Testis (tissue), 3 donors: ENCODE data around the gene PEF1. TPM values are rescaled to one million over a fixed set of nuclear protein-coding genes. Genes with fewer than 3 reads are reported as not detected.

Experiments
- DNase-seq: peaks from one replicate; pipeline ENCODE4 v3.0.0-alpha.2; 2019
- H3K27ac ChIP-seq, 2 donors: fragments of 200-600 bp; sonication (generic); one replicate each; pipeline ENCODE4 v1.5.1; 2019
- H3K27me3 ChIP-seq: fragments of 200-600 bp; sonication (generic); one replicate; pipeline ENCODE4 v1.5.1; 2019
- H3K36me3 ChIP-seq: fragments of 200-600 bp; sonication (generic); one replicate; pipeline ENCODE4 v1.5.1; 2017; ENCODE audit warnings: low read depth; ENCODE audit errors: missing control alignments
- H3K4me1 ChIP-seq: fragments of 200-600 bp; sonication (generic); one replicate; pipeline ENCODE4 v1.5.1; 2019
- H3K4me3 ChIP-seq, 2 donors: fragments of 200-600 bp; sonication (generic); one replicate each; pipeline ENCODE4 v1.5.1; 2017 to 2019
- H3K9me3 ChIP-seq: fragments of 200-600 bp; sonication (generic); one replicate; pipeline ENCODE4 v1.5.1; 2017
- POLR2A ChIP-seq: fragments of 450-650 bp; IDR thresholded peaks from one replicate; pipeline ENCODE4 v1.6.1; 2017; ENCODE audit warnings: antibody characterized with exemption, mild to moderate bottlenecking, moderate library complexity
- WGBS, 2 donors: methylation state at CpG; one replicate each; pipeline ENCODE4 v1.1.5; 2018; 5-methylcytosine and 5-hydroxymethylcytosine counted together
- intact Hi-C: fragments of 100-400 bp; cut with DNase I; formaldehyde crosslinking; loops from one replicate; pipeline ENCODE4 v1.15.1; 2023; ENCODE audit warnings: low total_unique reads
- polyA plus RNA-seq: library from polyadenylated mRNA; stranded (reverse); fragments of 350-450 nt; fragmentation: Illumina TruSeq; extraction: RNeasy Lipid Tissue Mini Kit (QIAGEN cat#74804); gene quantifications from one replicate; pipeline ENCODE4 v1.2.3, GENCODE V29; 2014; ENCODE audit warnings: low read depth, low replicate concordance; ENCODE audit not compliant: insufficient read depth
- total RNA-seq, 2 donors: library from RNA; depleted of rRNA; stranded (reverse); fragments of >200 nt; gene quantifications; one replicate each; pipeline ENCODE4 v1.2.3, GENCODE V29; 2016
- TF ChIP-seq, protein P1 (sequence below), 3 experiments: fragments of 450-650 bp in 2 of 3; fragments of 200-600 bp in 1 of 3; sonication (generic) in 1 of 3; IDR thresholded peaks; one replicate each; pipeline ENCODE4 v1.5.1; 2016 to 2019; ENCODE audit warnings: antibody characterized with exemption in 3 of 3, mild to moderate bottlenecking in 2 of 3, moderate library complexity in 1 of 3

Gene PEF1
- total and polyA plus RNA-seq, 3 donors from 2014 or later = 73.5 to 124 (median 81.4) TPM

DNA sequence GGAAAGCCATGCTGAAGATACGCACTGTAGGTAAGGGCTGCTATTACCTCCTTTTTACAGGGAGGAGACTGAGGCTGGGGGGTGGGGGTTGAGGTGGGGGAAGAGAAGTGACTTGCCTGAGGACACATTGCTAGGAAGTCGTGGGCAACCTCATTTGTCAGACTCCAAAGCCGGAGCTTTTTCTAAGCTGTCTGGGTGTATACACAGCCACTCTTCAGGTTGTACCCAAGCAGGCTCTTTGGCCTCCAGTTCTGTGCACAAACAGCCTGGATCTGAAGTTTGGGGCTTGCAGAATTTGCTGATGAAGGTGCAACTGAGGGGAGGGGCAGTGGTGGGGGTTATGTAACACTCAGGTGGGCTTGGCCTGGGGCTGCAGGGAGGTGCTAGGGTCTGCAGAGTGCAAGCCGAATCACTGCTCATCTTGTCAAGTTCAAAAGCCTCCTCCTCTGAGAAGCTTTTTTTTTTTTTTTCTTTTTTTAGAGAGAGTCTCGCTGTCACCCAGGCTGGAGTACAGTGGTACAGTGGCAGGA, 51.5 kb downstream of the PEF1 start:
- TF ChIP-seq POLR2A = no peak
- TF ChIP-seq, protein P1, sequence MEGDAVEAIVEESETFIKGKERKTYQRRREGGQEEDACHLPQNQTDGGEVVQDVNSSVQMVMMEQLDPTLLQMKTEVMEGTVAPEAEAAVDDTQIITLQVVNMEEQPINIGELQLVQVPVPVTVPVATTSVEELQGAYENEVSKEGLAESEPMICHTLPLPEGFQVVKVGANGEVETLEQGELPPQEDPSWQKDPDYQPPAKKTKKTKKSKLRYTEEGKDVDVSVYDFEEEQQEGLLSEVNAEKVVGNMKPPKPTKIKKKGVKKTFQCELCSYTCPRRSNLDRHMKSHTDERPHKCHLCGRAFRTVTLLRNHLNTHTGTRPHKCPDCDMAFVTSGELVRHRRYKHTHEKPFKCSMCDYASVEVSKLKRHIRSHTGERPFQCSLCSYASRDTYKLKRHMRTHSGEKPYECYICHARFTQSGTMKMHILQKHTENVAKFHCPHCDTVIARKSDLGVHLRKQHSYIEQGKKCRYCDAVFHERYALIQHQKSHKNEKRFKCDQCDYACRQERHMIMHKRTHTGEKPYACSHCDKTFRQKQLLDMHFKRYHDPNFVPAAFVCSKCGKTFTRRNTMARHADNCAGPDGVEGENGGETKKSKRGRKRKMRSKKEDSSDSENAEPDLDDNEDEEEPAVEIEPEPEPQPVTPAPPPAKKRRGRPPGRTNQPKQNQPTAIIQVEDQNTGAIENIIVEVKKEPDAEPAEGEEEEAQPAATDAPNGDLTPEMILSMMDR (IDR thresholded peaks at IDR 0.05) = no peak
- no peak for DNase-seq
- Histone ChIP-seq H3K4me3 (no peak overlapping the region), H3K36me3 (no peaks in the 10 kb centered on the region), H3K9me3 (no peaks in the 10 kb centered on the region), H3K27me3 (no peaks in the 10 kb centered on the region), H3K4me1 (peaks cover 9% of the 10 kb centered on the region), H3K27ac (no peak overlapping the region)
- intact Hi-C loops = no loop called here
- 89 to 93% methylated on average over 5 of the region's 5 CpGs for WGBS, 2 donors

DNA sequence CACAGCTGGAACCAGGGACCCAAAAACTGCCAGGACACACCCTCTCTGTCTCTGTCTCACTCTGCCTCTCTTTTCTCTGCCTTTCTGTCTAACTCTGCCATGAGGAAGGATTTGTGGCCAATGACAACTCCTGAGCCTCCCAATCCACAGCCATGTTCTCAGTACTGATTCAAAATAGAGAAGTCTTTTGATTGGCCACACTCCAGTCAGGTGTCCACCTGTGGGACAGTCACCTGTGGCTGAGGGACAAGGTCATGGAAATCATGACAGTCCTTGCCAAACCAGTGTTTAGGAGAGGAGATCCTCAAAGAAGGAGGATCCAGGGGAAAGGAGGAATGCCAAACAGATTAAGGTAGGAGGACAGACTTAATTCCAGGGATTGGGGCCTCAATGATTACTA, 52.5 kb downstream of the PEF1 start:
- H3K36me3 ChIP-seq = no peaks in the 10 kb centered on the region
- no peaks in the 10 kb centered on the region for H3K27me3 ChIP-seq
- no peak overlapping the region for H3K27ac ChIP-seq
- peaks cover 16% of the 10 kb centered on the region for H3K4me1 ChIP-seq
- no peaks in the 10 kb centered on the region for H3K9me3 ChIP-seq
- DNase-seq = no peak
- no peak for TF ChIP-seq POLR2A
- TF ChIP-seq, protein P1 (IDR thresholded peaks at IDR 0.05) = no peak
- H3K4me3 ChIP-seq = no peak overlapping the region
- intact Hi-C loops = no loop called here

DNA sequence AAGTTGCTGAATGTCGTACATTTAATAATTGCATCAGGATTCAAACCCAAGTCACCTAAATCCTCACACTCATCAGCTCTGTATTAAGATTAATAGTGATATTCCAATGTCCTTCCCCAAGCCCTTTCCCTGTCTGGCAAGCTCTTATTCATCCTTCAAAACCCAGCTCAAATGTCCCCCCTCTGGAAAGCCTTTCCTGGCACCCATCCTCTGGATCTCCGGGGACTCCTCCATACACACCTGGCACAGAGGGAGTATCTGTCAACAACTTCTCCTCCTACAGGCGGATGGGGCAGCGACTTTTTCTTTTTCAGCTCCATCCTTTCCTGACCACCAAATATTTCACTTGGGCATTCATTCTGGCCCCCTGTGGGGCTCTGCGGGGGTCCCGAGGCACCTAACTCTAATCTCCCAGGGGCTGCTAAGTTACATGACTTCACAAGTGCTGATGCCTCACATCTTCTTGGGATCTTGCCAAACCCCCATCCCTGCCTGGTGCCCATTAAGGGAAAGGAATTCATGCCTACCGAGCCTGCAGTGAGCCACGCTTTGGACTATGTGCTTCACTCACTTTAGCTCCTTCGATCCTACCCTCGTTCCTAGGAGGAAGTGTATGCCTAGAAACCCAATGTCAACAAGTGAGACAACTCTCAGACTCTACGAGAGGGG, 53.1 kb downstream of the PEF1 start:
- 80 to 84% methylated on average over 11 of the region's 11 CpGs for WGBS, 2 donors
- Histone ChIP-seq H3K4me3 (no peak overlapping the region), H3K9me3 (no peaks in the 10 kb centered on the region), H3K4me1 (peaks cover 16% of the 10 kb centered on the region), H3K36me3 (no peaks in the 10 kb centered on the region), H3K27ac (no peak overlapping the region), H3K27me3 (no peaks in the 10 kb centered on the region)
- no peak for TF ChIP-seq POLR2A
- TF ChIP-seq, protein P1 (IDR thresholded peaks at IDR 0.05) = no peak
- DNase-seq = no peak
- intact Hi-C loops = no loop called here

DNA sequence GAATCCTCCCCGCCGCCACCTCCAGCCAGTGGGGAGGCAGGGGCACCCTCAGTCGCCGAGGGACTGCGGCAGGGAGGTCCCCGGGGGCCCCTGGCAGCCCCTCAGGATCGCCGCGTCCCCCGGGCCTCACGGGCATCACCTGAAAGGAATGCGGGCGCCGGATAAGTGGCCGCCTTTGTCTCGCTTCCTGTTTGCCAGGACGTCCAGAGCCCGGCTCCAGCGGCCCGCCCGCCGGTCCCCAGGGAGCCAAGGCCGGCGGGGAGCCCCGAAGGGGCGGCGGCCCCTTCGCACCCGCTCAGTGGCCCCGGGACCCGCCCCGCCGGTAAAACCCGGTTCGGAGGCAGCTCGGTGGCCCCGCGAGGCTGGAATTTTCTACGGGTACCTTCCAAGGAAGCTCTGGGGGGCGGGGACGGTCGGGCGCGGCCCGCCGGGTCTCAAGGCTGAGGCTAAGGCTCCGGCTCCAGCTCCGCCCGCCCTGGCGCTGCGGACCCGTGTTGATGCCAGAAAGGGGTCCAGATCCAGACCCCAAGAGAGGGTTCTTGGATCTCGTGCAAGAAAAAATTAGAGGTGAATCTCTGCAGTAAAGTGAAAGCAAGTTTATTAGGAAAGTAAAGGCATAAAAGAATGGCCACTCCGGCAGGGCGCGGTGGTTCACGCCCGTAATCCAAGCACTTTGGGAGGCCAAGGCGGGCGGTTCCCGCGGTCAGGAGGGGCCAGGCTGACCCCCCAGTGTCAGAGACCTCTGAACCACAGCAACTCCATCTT, 55.7 kb downstream of the PEF1 start:
- H3K27ac ChIP-seq = peak overlapping the region; percentile 63 to 85
- H3K36me3 ChIP-seq = no peaks in the 10 kb centered on the region
- no peaks in the 10 kb centered on the region for H3K27me3 ChIP-seq
- peaks cover 41% of the 10 kb centered on the region for H3K4me1 ChIP-seq
- peak; percentile 42 for DNase-seq
- TF ChIP-seq, protein P1 (IDR thresholded peaks at IDR 0.05) = no peak
- TF ChIP-seq POLR2A = no peak
- 6 to 12% methylated on average over 32 to 62 of the region's 62 CpGs for WGBS, 2 donors
- intact Hi-C loops = no loop called here
- H3K9me3 ChIP-seq = no peaks in the 10 kb centered on the region
- H3K4me3 ChIP-seq = peak overlapping the region; percentile 47 to 67
